ENCODE data around the gene EFHD1.

The EFHD1 gene

DNA sequence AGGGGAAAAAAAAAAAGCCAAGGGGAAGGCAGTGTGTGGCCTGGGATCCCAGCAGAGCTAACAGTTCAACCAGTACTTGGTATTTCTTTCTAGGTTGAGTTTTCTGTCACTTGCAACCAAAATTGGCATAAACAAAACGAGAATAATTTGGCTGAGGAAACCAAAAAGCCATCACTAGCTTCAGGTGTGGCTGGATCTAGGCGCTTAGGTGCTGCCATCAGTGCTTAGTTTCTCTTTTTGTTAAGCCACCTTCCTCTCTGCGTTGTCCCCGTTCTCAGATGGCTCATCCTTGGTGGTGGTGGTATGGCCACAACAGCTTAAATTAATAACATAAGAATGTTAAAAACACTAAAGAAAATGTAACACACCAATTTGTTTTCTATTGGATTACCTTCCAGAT lies 2.4 kb downstream of the EFHD1 start:
- no peak for DNase-seq (ENCODE audit: low spot score)
- in situ Hi-C loops (cut with MboI; ENCODE audit: low pct_unique_long_range_greater_than_20kb, low sequenced_read_pairs, unreplicated experiment), result no loop called here
- TF ChIP-seq, protein P1, sequence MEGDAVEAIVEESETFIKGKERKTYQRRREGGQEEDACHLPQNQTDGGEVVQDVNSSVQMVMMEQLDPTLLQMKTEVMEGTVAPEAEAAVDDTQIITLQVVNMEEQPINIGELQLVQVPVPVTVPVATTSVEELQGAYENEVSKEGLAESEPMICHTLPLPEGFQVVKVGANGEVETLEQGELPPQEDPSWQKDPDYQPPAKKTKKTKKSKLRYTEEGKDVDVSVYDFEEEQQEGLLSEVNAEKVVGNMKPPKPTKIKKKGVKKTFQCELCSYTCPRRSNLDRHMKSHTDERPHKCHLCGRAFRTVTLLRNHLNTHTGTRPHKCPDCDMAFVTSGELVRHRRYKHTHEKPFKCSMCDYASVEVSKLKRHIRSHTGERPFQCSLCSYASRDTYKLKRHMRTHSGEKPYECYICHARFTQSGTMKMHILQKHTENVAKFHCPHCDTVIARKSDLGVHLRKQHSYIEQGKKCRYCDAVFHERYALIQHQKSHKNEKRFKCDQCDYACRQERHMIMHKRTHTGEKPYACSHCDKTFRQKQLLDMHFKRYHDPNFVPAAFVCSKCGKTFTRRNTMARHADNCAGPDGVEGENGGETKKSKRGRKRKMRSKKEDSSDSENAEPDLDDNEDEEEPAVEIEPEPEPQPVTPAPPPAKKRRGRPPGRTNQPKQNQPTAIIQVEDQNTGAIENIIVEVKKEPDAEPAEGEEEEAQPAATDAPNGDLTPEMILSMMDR (IDR thresholded peaks at IDR 0.05; ENCODE audit: extremely low read depth, insufficient read depth, missing control alignments), result no peak

DNA sequence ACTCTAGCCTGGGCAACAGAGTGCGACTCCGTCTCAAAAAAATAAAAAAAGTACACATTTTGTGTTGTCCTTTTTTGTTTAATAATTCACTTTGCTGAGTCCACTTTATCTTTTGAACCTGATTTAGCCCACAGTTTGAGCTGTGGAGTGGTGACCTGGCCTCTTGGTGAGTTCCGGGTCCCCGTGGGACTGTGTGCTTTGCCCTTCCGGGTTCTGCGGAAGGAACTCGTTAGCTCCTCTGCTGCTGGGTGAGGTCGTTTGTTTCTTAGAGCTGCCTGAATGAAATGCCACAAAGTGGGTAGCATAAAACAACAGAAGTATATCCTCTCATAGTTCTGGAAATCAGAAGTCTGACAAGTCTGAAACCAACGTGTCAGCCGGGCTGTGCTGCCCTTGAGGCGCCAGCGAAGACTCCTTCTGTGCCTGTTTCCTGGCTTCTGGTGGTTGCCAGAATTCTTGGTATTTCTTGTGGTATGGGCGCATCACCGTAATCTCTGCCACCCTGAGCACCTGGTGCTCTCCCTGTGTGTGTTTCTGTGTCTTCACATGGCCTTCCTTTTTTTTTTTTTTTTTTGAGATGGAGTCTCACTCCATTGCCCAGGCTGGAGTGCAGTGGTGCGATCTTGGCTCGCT lies 3.5 kb downstream of the EFHD1 start:
- in situ Hi-C loops (cut with MboI; ENCODE audit: low pct_unique_long_range_greater_than_20kb, low sequenced_read_pairs, unreplicated experiment), result no loop called here
- TF ChIP-seq, protein P1 (IDR thresholded peaks at IDR 0.05; ENCODE audit: extremely low read depth, insufficient read depth, missing control alignments), result no peak
- DNase-seq (ENCODE audit: low spot score), result no peak

- TF ChIP-seq, protein P1 (IDR thresholded peaks at IDR 0.05; ENCODE audit: extremely low read depth, insufficient read depth, missing control alignments), result no peak
- in situ Hi-C loops (cut with MboI; ENCODE audit: low pct_unique_long_range_greater_than_20kb, low sequenced_read_pairs, unreplicated experiment), result no loop called here
- no peak for DNase-seq (ENCODE audit: low spot score)
These were observed 4.6 kb downstream of the EFHD1 start for GRCh38 chr2:232637866-232638583.

GRCh38 chr2:232641153-232641848 lies 7.9 kb downstream of the EFHD1 start:
- TF ChIP-seq, protein P1 (IDR thresholded peaks at IDR 0.05; ENCODE audit: extremely low read depth, insufficient read depth, missing control alignments), result no peak
- no peak for DNase-seq (ENCODE audit: low spot score)
- in situ Hi-C loops (cut with MboI; ENCODE audit: low pct_unique_long_range_greater_than_20kb, low sequenced_read_pairs, unreplicated experiment), result no loop called here

DNA sequence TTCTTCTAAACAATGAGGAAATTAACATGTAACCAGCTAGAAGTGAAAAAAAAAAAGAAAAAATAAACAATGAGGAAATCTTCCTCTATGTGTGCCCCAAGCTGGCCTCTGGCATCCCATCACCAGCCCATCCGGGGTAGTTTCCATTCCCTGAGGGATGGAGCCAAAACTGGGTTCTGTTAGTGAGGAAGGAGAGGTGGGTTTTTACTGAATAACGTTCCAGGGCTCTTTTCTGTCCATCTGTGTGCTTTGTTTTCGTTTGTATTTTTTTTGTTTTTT lies 9.7 kb downstream of the EFHD1 start:
- DNase-seq (ENCODE audit: low spot score), result no peak
- TF ChIP-seq, protein P1 (IDR thresholded peaks at IDR 0.05; ENCODE audit: extremely low read depth, insufficient read depth, missing control alignments), result no peak
- in situ Hi-C loops (cut with MboI; ENCODE audit: low pct_unique_long_range_greater_than_20kb, low sequenced_read_pairs, unreplicated experiment), result no loop called here

DNA sequence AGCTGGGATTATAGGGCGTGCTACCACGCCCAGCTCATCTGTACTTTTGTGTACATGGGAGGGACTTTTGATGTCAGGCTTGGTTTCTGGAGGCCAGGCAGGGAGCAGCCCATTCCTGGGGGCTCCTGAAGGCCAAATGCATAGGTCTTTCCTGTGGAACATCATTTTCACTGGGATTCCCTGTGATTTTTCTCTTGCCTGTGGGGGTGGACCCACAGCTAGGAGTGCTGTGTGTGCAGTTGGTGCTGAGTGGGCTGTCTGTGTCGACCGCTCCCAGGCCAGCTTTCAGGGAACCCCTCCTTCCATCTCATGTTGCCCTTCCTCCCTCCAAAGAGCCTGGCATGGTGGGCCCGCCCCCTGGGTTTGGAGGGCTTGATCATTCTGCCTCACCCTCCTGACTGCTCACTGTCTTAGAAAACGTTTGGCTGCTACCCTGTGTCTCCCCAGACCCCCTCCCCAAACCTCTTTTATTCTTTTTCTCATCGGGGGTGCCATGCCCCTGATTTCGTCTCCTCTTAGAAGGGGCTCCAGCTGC lies 10.5 kb downstream of the EFHD1 start:
- DNase-seq (ENCODE audit: low spot score), result no peak
- in situ Hi-C loops (cut with MboI; ENCODE audit: low pct_unique_long_range_greater_than_20kb, low sequenced_read_pairs, unreplicated experiment), result no loop called here
- TF ChIP-seq, protein P1 (IDR thresholded peaks at IDR 0.05; ENCODE audit: extremely low read depth, insufficient read depth, missing control alignments), result no peak

Measured in GM13977 (cell line).